HG02623 (cell line): Measurements from ENCODE around the gene HAGHL.

Experiments
- ATAC-seq: cut with Tn5 transposase; IDR thresholded peaks from one replicate; pipeline ENCODE4 v1.9.1; 2021; ENCODE audit warnings: moderate library complexity; ENCODE audit not compliant: unreplicated experiment

Gene HAGHL, protein sequence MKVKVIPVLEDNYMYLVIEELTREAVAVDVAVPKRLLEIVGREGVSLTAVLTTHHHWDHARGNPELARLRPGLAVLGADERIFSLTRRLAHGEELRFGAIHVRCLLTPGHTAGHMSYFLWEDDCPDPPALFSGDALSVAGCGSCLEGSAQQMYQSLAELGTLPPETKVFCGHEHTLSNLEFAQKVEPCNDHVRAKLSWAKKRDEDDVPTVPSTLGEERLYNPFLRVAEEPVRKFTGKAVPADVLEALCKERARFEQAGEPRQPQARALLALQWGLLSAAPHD

GRCh38 chr16:726438-727290, at the start of gene HAGHL, which contains the start of gene CCDC78:
Gene HAGHL (plus strand): TSS chr16:727106. CDS start chr16:727510, 404 bp downstream.
Gene CCDC78 (minus strand): TSS chr16:726443. CDS start chr16:726367, 76 bp downstream.
- no peak for ATAC-seq

DNA sequence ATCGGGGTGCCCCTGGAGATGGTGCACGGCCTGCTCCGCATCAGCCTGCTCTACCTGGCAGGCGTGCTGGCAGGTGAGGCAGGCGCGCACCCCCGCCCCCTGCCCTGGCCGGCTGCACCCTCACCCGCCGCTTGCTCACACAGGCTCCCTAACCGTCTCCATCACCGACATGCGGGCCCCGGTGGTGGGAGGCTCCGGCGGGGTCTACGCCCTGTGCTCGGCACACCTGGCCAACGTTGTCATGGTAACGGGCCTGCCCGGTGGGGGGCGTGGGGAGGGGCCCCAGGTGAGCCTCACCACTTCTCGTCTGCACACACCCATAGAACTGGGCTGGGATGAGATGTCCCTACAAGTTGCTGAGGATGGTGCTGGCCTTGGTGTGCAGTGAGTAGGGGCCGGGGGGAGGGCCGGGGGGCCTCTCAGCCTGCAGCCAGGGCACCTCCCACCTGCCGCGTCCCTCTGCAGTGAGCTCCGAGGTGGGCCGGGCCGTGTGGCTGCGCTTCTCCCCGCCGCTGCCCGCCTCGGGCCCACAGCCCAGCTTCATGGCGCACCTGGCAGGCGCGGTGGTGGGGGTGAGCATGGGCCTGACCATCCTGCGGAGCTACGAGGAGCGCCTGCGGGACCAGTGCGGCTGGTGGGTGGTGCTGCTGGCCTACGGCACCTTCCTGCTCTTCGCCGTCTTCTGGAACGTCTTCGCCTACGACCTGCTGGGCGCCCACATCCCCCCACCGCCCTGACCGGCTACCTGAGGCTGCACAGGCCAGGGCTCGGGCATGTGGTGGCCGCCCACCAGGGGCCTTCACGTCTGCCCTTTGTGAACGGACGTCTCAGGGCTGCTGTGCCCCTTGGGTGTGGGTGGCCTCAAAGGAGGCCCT, 49.4 kb upstream of the HAGHL start:
- no peak for ATAC-seq

DNA sequence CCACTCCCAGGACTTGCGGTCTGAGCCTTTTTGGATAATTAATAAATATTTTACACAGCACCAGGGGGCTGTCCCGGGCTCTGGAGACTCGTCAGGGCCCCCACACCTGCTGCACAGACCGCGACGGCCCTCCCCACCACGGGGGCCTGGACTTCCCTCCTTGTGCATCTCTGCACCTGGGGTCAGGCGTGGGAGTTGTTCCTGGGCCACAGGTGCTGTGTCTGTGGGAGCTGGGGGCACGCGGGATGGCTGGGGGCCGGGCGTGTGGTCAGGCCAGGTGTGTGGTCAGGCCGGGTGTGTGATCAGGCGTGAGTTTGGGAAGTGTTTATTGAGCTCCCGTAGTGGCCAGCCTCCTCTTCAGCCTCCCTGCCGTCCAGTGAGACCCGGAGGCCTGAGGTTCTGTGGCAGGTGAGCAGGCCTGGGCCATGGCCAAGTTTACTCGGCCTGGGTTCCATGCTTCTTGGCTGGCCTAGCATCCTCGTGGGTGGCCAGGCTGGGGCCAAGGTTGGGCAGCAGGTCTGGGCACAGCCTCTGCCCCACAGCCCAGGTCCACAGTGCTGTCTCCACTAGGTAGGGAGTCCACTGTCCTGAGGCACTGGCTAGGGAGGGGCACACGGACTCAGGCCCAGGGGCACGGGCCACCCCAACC, 48.6 kb upstream of the HAGHL start:
- no peak for ATAC-seq

- ATAC-seq = no peak
Observed at GRCh38 chr16:678858-679813, 47.8 kb upstream of the HAGHL start.

DNA sequence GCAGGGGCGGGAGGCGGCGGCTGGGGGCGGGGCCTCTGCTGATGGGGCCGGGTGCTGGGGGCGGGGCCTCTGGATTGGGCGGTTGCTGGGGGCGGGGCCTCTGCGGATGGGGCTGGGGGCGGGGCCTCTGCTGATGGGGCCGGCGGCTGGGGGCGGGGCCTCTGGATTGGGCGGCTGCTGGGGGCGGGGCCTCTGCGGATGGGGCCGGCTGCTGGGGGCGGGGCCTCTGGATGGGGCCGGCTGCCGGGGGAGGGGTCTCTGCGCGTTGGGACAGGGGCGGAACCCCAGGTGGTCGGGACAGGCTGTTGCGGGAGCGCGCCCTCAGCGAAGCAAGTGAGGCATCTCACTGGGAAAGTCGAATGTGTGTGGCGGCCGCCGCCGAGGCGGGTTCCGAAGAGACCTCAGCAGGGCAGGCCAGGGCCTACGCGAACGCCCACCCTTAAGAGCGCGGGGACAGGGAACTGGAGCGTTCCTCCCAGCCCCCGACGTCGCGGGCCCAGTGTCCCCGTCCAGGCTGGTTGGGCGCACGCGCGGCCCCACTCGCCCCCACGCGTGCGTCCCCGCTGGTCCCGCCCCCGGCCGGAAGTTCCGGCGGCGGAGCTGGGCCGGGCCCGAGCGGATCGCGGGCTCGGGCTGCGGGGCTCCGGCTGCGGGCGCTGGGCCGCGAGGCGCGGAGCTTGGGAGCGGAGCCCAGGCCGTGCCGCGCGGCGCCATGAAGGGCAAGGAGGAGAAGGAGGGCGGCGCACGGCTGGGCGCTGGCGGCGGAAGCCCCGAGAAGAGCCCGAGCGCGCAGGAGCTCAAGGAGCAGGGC, 46.9 kb upstream of the HAGHL start, which contains the start of gene STUB1:
STUB1 (plus strand) TSS at position 597 of the 811 bp plus-strand sequence; CDS start at position 713, 116 bp downstream.
- no peak for ATAC-seq

GRCh38 chr16:680625-680945, 46.3 kb upstream of the HAGHL start:
- ATAC-seq = no peak

DNA sequence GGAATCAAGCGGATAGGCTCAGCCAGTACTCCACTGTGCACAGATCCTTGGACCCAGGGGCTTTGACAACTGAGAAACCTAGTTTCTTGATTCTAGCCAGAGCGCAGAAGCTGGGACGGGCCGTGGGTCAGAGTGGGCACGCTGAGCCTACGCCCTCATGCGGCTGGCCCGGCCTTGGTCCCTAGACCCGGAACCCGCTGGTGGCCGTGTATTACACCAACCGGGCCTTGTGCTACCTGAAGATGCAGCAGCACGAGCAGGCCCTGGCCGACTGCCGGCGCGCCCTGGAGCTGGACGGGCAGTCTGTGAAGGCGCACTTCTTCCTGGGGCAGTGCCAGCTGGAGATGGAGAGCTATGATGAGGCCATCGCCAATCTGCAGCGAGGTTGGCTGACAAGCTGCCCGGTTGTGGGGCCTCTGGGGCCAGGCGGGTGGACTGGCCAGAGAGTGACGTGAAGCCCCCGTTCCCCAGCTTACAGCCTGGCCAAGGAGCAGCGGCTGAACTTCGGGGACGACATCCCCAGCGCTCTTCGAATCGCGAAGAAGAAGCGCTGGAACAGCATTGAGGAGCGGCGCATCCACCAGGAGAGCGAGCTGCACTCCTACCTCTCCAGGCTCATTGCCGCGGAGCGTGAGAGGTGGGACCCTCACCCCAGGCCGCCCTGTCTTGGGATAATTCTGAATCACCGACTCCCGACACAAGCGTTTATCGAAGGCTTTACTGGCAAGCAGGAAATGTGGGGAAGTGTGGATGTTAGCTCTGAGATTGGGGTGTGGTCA, 45.8 kb upstream of the HAGHL start:
- no peak for ATAC-seq

GRCh38 chr16:681746-682427, 45.0 kb upstream of the HAGHL start:
- no peak for ATAC-seq

DNA sequence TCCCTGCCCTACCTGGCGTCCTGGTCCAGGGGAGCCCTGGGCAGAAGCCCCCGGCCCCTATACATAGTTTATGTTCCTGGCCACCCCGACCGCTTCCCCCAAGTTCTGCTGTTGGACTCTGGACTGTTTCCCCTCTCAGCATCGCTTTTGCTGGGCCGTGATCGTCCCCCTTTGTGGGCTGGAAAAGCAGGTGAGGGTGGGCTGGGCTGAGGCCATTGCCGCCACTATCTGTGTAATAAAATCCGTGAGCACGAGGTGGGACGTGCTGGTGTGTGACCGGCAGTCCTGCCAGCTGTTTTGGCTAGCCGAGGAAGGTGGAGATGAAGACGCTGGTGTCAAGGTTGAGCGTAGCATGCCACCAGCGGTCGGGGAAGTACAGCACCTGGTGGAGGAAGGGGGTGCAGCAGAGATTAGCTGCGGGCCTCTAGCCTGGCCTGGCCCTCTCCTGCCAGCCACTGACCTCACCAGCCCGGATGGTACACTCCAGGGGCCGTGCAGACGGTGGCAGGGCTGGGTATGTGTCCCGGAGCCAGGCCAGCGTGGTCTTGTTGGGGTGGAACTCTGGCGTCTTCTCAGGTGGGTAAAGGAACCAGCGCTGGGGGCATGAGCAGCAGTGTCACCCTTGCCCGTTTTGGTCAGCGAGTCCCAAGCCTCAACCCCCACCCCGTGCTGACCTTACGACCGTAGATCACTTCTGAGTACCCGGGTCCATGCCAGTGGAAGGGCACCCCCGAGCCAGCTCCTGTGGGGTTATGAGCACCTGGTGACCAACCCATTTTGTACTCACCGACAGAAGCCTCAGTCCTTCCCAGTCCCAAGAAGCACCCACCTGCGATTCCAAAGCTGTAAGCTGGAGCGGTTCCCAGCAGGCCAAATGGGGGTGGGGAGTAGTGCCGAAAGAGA, 44.2 kb upstream of the HAGHL start:
- ATAC-seq = no peak

- no peak for ATAC-seq
Observed at GRCh38 chr16:683396-684070, 43.4 kb upstream of the HAGHL start.

- ATAC-seq = peak; percentile 64
Observed at GRCh38 chr16:684071-684794, 42.7 kb upstream of the HAGHL start, which contains the start of gene JMJD8. Gene JMJD8 (minus strand): TSS chr16:684334. CDS start chr16:684319, 15 bp downstream.

GRCh38 chr16:684961-685696, 41.8 kb upstream of the HAGHL start:
- ATAC-seq = no peak

- ATAC-seq = no peak
Observed at GRCh38 chr16:685967-686366, 40.9 kb upstream of the HAGHL start.
